Body of pancreas (tissue), 4 donors: ENCODE results near the gene ZCCHC7.

Source experiments
- CTCF ChIP-seq, 7 experiments: fragments of 450-650 bp in 4 of 7; fragments of 200-600 bp in 3 of 7; sonication (generic) in 3 of 7; IDR thresholded peaks; one replicate each; pipeline ENCODE4 v1.5.1; 2016 to 2019; ENCODE audit warnings: antibody characterized with exemption in 7 of 7
- POLR2A ChIP-seq, 3 donors: fragments of 450-650 bp; IDR thresholded peaks; one replicate each; pipeline ENCODE4 v1.6.1; 2016; ENCODE audit warnings: antibody characterized with exemption in 3 of 3, mild to moderate bottlenecking in 2 of 3

- no peak for TF ChIP-seq CTCF (IDR thresholded peaks at IDR 0.05)
- no peak for TF ChIP-seq POLR2A (IDR thresholded peaks at IDR 0.05)
These were observed 243.8 kb downstream of the ZCCHC7 start for GRCh38 chr9:37364136-37364535.
